HEK293 (cell line): ENCODE results near the gene LCN2.

Experiments
- CTCF ChIA-PET: fragments of 350-600 bp; formaldehyde crosslinking; extraction: SDS; loops from one replicate; lab custom pipeline; 2021; ENCODE audit warnings: antibody characterized with exemption; lab: Yijun Ruan, JAX
- POLR2A ChIA-PET: fragments of 300-600 bp; formaldehyde crosslinking; extraction: SDS; loops from one replicate; lab custom pipeline; 2020; ENCODE audit warnings: antibody characterized with exemption, inconsistent platforms; lab: Yijun Ruan, JAX
- H3K27ac ChIP-seq: fragments of 200-500 bp; sonication (Bioruptor generic); 2 replicates; pipeline ENCODE4 v1.5.1; 2014; ENCODE audit warnings: low read depth, low read length, control low read depth, inconsistent platforms; ENCODE audit errors: extremely low read depth
- H3K36me3 ChIP-seq, 2 experiments: fragments of 200-500 bp in 1 of 2; sonication (Bioruptor generic) in 1 of 2; 1 replicate in 1 of 2; 2 replicates in 1 of 2; pipeline ENCODE4 v1.5.1; 2014 to 2017; ENCODE audit warnings: inconsistent platforms in 2 of 2, low read length in 2 of 2; ENCODE audit not compliant: control insufficient read depth in 2 of 2, insufficient read depth in 1 of 2
- H3K4me1 ChIP-seq: fragments of 200-500 bp; sonication (Bioruptor generic); 2 replicates; pipeline ENCODE4 v1.5.1; 2014; ENCODE audit warnings: mild to moderate bottlenecking, low read length, inconsistent platforms; ENCODE audit not compliant: control insufficient read depth, insufficient read depth
- H3K4me3 ChIP-seq: 2 replicates; pipeline ENCODE4 v1.5.1; 2011; ENCODE audit warnings: low read depth, mild to moderate bottlenecking, control low read depth, low read length, moderate library complexity
- H3K9me3 ChIP-seq: fragments of 200-500 bp; sonication (Bioruptor generic); 2 replicates; pipeline ENCODE4 v1.5.1; 2014; ENCODE audit warnings: low read depth, low read length, inconsistent platforms; ENCODE audit not compliant: control insufficient read depth, insufficient read depth
- BCL11A ChIP-seq: fragments of 450-650 bp; formaldehyde crosslinking; IDR thresholded peaks from 2 replicates; pipeline ENCODE4 v1.5.1; 2016; ENCODE audit warnings: low read depth, missing biosample characterization, missing genetic modification characterization
- KLF8 ChIP-seq: fragments of 450-650 bp; formaldehyde crosslinking; IDR thresholded peaks from 2 replicates; pipeline ENCODE4 v1.5.1; 2016; ENCODE audit warnings: missing biosample characterization, missing genetic modification characterization
- ZNF132 ChIP-seq: fragments of 450-650 bp; formaldehyde crosslinking; IDR thresholded peaks from 2 replicates; pipeline ENCODE4 v1.5.1; 2017; ENCODE audit warnings: missing biosample characterization, missing genetic modification characterization, borderline replicate concordance
- ZNF24 ChIP-seq: fragments of 450-650 bp; formaldehyde crosslinking; IDR thresholded peaks from 2 replicates; pipeline ENCODE4 v1.5.1; 2016; ENCODE audit warnings: missing biosample characterization, missing genetic modification characterization
- ZNF354C ChIP-seq: fragments of 450-650 bp; formaldehyde crosslinking; IDR thresholded peaks from 2 replicates; pipeline ENCODE4 v1.5.1; 2016; ENCODE audit warnings: missing biosample characterization, missing genetic modification characterization, low read depth, borderline replicate concordance
- ZNF423 ChIP-seq: fragments of 450-650 bp; formaldehyde crosslinking; IDR thresholded peaks from 2 replicates; pipeline ENCODE4 v1.5.1; 2016; ENCODE audit warnings: missing biosample characterization, missing genetic modification characterization
- ZNF707 ChIP-seq: fragments of 450-650 bp; formaldehyde crosslinking; IDR thresholded peaks from 2 replicates; pipeline ENCODE4 v1.5.1; 2016; ENCODE audit warnings: missing biosample characterization, missing genetic modification characterization
- ZNF785 ChIP-seq: fragments of 450-650 bp; formaldehyde crosslinking; IDR thresholded peaks from 2 replicates; pipeline ENCODE4 v1.5.1; 2016; ENCODE audit warnings: missing biosample characterization, missing genetic modification characterization
- ZXDB ChIP-seq: fragments of 450-650 bp; formaldehyde crosslinking; IDR thresholded peaks from 2 replicates; pipeline ENCODE4 v1.5.1; 2016; ENCODE audit warnings: missing biosample characterization, missing genetic modification characterization
- TF ChIP-seq, protein P1 (sequence below): fragments of 450-650 bp; formaldehyde crosslinking; IDR thresholded peaks from 2 replicates; pipeline ENCODE4 v1.5.1; 2017; ENCODE audit warnings: missing biosample characterization, mild to moderate bottlenecking, missing genetic modification characterization, moderate library complexity
- TF ChIP-seq, protein P2 (sequence below): fragments of 450-650 bp; formaldehyde crosslinking; IDR thresholded peaks from 2 replicates; pipeline ENCODE4 v1.5.1; 2016; ENCODE audit warnings: missing biosample characterization, missing genetic modification characterization
- TF ChIP-seq, protein P3 (sequence below): fragments of 450-650 bp; formaldehyde crosslinking; IDR thresholded peaks from 2 replicates; pipeline ENCODE4 v1.5.1; 2016; ENCODE audit warnings: missing biosample characterization, missing genetic modification characterization
- TF ChIP-seq, protein P4 (sequence below): fragments of 450-650 bp; formaldehyde crosslinking; IDR thresholded peaks from 2 replicates; pipeline ENCODE4 v1.5.1; 2016; ENCODE audit warnings: missing biosample characterization, missing genetic modification characterization
- TF ChIP-seq, protein P5 (sequence below): fragments of 450-650 bp; formaldehyde crosslinking; IDR thresholded peaks from 2 replicates; pipeline ENCODE4 v1.5.1; 2017; ENCODE audit warnings: missing biosample characterization, missing genetic modification characterization
- TF ChIP-seq, protein P6 (sequence below): fragments of 450-650 bp; formaldehyde crosslinking; IDR thresholded peaks from 2 replicates; pipeline ENCODE4 v1.5.1; 2017; ENCODE audit warnings: missing biosample characterization, missing genetic modification characterization

Gene LCN2

DNA sequence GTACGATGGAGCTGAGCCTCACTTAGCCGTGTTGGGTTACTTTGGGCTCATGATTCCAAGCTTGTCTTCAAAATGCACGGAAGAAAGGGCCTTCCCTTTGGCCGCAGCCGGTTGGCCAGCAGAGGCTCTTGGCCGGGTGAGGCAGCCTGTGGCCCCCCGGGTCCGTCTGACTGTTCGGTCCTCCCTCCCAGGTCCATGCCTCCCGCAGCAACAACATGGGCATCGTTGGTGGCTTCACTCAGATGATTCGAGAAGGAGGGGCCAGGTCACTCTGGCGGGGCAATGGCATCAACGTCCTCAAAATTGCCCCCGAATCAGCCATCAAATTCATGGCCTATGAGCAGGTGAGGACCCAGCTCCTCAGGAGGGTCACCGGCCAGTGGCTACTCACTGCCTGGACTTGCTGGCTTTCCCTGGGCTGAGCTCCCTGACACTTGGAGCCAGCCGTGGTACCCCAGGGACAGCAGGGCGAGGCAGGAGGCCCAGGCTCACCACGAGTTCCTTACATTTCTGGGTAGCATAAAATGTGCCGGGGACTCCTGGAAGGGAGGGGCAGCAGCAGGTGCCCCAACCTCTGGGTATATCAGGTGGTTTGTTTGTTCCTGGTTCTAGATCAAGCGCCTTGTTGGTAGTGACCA, 43.6 kb upstream of the LCN2 start (continued):
- TF ChIP-seq, protein P1, sequence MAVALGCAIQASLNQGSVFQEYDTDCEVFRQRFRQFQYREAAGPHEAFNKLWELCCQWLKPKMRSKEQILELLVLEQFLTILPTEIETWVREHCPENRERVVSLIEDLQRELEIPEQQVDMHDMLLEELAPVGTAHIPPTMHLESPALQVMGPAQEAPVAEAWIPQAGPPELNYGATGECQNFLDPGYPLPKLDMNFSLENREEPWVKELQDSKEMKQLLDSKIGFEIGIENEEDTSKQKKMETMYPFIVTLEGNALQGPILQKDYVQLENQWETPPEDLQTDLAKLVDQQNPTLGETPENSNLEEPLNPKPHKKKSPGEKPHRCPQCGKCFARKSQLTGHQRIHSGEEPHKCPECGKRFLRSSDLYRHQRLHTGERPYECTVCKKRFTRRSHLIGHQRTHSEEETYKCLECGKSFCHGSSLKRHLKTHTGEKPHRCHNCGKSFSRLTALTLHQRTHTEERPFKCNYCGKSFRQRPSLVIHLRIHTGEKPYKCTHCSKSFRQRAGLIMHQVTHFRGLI (tag by site-specific recombination) = no peak
- TF ChIP-seq, all 188 proteins: peak for 0

DNA sequence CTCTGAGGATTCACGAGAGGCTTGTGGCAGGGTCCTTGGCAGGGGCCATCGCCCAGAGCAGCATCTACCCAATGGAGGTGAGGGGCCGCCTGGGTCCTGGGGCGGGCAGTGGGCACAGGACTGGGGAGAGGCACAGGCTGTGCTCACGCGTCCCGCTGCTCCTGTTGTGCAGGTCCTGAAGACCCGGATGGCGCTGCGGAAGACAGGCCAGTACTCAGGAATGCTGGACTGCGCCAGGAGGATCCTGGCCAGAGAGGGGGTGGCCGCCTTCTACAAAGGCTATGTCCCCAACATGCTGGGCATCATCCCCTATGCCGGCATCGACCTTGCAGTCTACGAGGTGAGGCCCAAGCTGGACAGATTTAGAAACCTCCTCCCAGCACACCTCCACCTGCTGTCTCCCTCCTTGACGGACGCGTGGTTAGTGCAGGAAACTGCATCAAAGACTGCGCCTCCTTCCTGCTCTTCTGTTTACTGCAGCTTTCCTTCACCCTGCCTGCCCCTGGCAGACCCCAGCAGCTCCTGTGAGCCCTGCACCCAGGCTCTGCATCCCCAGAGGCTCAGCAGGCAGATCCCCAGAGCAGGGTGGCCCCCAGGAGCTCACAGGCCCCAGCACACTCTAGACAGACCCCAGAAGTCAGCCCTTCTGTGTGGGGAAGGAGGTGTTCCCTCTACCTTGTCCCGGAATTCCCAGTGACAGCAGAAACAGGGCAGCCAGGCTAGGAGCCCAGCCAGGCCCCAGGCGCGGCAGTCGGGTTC, 42.9 kb upstream of the LCN2 start:
- Histone ChIP-seq H3K4me1 (no peaks in the 10 kb centered on the region), H3K9me3 (no peaks in the 10 kb centered on the region), H3K36me3 (peaks cover 0 to 74% of the 10 kb centered on the region in 2 experiments; a peak in 2 of 3 replicates), H3K4me3 (no peak overlapping the region), H3K27ac (no peak overlapping the region)
- CTCF ChIA-PET = interaction anchor here (0.9 to 8.0 kb wide), 4 partner anchors 10 to 163 kb away, joined by 3 to 88 read pairs (median 5); no protein-coding TSS in a partner anchor
- no peak for TF ChIP-seq KLF8
- POLR2A ChIA-PET = interaction anchor here (0.8 to 1.4 kb wide), 2 partner anchors 12 to 38 kb away, joined by 3 to 4 read pairs; partner anchors contain the start of gene SLC25A25

DNA sequence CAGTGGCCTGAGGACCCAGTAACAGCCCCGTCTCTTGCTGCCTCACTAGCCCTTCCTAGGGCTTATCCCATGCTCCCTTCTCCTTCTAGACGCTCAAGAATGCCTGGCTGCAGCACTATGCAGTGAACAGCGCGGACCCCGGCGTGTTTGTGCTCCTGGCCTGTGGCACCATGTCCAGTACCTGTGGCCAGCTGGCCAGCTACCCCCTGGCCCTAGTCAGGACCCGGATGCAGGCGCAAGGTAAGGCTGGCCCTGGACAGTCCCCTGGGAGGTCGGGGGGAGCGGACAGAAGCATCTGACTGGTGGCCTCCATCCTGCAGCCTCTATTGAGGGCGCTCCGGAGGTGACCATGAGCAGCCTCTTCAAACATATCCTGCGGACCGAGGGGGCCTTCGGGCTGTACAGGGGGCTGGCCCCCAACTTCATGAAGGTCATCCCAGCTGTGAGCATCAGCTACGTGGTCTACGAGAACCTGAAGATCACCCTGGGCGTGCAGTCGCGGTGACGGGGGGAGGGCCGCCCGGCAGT, 42.2 kb upstream of the LCN2 start:
- no peaks in the 10 kb centered on the region for H3K4me1 ChIP-seq
- ChIA-PET CTCF (interaction anchor here (8.0 kb wide), 1 partner anchor 10 kb away, joined by 88 read pairs; no protein-coding TSS in a partner anchor), POLR2A (interaction anchor here (0.8 to 3.9 kb wide), 3 partner anchors 9 to 39 kb away, joined by 3 to 14 read pairs (median 4); partner anchors contain the start of gene SLC25A25)
- TF ChIP-seq, protein P2, sequence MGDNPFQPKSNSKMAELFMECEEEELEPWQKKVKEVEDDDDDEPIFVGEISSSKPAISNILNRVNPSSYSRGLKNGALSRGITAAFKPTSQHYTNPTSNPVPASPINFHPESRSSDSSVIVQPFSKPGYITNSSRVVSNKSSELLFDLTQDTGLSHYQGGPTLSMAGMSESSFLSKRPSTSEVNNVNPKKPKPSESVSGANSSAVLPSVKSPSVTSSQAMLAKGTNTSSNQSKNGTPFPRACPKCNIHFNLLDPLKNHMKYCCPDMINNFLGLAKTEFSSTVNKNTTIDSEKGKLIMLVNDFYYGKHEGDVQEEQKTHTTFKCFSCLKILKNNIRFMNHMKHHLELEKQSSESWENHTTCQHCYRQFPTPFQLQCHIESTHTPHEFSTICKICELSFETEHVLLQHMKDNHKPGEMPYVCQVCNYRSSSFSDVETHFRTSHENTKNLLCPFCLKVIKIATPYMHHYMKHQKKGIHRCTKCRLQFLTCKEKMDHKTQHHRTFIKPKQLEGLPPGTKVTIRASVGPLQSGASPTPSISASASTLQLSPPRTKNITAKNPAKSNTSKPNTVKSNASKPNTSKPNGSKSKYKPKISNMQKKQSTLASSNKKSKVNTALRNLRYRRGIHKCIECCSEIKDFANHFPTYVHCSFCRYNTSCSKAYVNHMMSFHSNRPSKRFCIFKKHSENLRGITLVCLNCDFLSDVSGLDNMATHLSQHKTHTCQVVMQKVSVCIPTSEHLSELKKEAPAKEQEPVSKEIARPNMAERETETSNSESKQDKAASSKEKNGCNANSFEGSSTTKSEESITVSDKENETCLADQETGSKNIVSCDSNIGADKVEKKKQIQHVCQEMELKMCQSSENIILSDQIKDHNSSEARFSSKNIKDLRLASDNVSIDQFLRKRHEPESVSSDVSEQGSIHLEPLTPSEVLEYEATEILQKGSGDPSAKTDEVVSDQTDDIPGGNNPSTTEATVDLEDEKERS (tag by site-specific recombination) = no peak
- no peak for TF ChIP-seq BCL11A
- no peak for TF ChIP-seq ZNF132 (tag by site-specific recombination)
- TF ChIP-seq, protein P3, sequence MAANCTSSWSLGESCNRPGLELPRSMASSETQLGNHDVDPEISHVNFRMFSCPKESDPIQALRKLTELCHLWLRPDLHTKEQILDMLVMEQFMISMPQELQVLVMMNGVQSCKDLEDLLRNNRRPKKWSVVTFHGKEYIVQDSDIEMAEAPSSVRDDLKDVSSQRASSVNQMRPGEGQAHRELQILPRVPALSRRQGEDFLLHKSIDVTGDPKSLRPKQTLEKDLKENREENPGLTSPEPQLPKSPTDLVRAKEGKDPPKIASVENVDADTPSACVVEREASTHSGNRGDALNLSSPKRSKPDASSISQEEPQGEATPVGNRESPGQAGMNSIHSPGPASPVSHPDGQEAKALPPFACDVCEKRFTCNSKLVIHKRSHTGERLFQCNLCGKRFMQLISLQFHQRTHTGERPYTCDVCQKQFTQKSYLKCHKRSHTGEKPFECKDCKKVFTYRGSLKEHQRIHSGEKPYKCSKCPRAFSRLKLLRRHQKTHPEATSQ (tag by site-specific recombination) = no peak
- TF ChIP-seq, protein P4, sequence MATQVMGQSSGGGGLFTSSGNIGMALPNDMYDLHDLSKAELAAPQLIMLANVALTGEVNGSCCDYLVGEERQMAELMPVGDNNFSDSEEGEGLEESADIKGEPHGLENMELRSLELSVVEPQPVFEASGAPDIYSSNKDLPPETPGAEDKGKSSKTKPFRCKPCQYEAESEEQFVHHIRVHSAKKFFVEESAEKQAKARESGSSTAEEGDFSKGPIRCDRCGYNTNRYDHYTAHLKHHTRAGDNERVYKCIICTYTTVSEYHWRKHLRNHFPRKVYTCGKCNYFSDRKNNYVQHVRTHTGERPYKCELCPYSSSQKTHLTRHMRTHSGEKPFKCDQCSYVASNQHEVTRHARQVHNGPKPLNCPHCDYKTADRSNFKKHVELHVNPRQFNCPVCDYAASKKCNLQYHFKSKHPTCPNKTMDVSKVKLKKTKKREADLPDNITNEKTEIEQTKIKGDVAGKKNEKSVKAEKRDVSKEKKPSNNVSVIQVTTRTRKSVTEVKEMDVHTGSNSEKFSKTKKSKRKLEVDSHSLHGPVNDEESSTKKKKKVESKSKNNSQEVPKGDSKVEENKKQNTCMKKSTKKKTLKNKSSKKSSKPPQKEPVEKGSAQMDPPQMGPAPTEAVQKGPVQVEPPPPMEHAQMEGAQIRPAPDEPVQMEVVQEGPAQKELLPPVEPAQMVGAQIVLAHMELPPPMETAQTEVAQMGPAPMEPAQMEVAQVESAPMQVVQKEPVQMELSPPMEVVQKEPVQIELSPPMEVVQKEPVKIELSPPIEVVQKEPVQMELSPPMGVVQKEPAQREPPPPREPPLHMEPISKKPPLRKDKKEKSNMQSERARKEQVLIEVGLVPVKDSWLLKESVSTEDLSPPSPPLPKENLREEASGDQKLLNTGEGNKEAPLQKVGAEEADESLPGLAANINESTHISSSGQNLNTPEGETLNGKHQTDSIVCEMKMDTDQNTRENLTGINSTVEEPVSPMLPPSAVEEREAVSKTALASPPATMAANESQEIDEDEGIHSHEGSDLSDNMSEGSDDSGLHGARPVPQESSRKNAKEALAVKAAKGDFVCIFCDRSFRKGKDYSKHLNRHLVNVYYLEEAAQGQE = no peak
- no peak for TF ChIP-seq ZXDB
- no peak for TF ChIP-seq ZNF707 (tag by site-specific recombination)
- TF ChIP-seq, protein P5, sequence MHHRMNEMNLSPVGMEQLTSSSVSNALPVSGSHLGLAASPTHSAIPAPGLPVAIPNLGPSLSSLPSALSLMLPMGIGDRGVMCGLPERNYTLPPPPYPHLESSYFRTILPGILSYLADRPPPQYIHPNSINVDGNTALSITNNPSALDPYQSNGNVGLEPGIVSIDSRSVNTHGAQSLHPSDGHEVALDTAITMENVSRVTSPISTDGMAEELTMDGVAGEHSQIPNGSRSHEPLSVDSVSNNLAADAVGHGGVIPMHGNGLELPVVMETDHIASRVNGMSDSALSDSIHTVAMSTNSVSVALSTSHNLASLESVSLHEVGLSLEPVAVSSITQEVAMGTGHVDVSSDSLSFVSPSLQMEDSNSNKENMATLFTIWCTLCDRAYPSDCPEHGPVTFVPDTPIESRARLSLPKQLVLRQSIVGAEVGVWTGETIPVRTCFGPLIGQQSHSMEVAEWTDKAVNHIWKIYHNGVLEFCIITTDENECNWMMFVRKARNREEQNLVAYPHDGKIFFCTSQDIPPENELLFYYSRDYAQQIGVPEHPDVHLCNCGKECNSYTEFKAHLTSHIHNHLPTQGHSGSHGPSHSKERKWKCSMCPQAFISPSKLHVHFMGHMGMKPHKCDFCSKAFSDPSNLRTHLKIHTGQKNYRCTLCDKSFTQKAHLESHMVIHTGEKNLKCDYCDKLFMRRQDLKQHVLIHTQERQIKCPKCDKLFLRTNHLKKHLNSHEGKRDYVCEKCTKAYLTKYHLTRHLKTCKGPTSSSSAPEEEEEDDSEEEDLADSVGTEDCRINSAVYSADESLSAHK (tag by site-specific recombination) = no peak
- TF ChIP-seq ZNF24 = no peak
- no peak for TF ChIP-seq ZNF354C (tag by site-specific recombination)
- TF ChIP-seq, protein P6, sequence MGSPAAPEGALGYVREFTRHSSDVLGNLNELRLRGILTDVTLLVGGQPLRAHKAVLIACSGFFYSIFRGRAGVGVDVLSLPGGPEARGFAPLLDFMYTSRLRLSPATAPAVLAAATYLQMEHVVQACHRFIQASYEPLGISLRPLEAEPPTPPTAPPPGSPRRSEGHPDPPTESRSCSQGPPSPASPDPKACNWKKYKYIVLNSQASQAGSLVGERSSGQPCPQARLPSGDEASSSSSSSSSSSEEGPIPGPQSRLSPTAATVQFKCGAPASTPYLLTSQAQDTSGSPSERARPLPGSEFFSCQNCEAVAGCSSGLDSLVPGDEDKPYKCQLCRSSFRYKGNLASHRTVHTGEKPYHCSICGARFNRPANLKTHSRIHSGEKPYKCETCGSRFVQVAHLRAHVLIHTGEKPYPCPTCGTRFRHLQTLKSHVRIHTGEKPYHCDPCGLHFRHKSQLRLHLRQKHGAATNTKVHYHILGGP (tag by site-specific recombination) = no peak
- TF ChIP-seq ZNF423 (tag by site-specific recombination) = no peak
- TF ChIP-seq ZNF785 (tag by site-specific recombination) = no peak
- H3K4me3 ChIP-seq = no peak overlapping the region
- peaks cover 0 to 68% of the 10 kb centered on the region in 2 experiments; a peak in 2 of 3 replicates for H3K36me3 ChIP-seq
- H3K9me3 ChIP-seq = no peaks in the 10 kb centered on the region
- H3K27ac ChIP-seq = no peak overlapping the region
